Memory B cell (primary cell): Measurements from ENCODE around the gene HECTD3.
A peak's percentile ranks its signal among the peaks of the same experiment; 100 is the strongest.
"Not testable (repeated sequence)": the region's sequence is repeated elsewhere in the genome, so short reads cannot be mapped to it uniquely, and the experiment has no call there.

Experiments
- ATAC-seq: fragments of 150-1000 bp; cut with Tn5 transposase; 2 replicates; pipeline ENCODE4 v1.10.0; 2021; ENCODE audit warnings: low read depth, mild to moderate bottlenecking, moderate library complexity
- DNase-seq, 2 donors: peaks; one replicate each; pipeline ENCODE4 v3.0.0; 2022; ENCODE audit warnings: low spot score in 2 of 2
- H3K27ac Mint-ChIP-seq: one replicate; pipeline ENCODE4 v1.8.0; 2022; ENCODE audit warnings: mild to moderate bottlenecking, moderate library complexity, mixed read lengths
- H3K27me3 Mint-ChIP-seq: one replicate; pipeline ENCODE4 v1.8.0; 2022; ENCODE audit warnings: mixed read lengths
- H3K36me3 Mint-ChIP-seq: one replicate; pipeline ENCODE4 v1.8.0; 2022; ENCODE audit warnings: mild to moderate bottlenecking, mixed read lengths
- H3K4me1 Mint-ChIP-seq: one replicate; pipeline ENCODE4 v1.8.0; 2022; ENCODE audit warnings: mixed read lengths
- H3K4me3 Mint-ChIP-seq: one replicate; pipeline ENCODE4 v1.8.0; 2022; ENCODE audit warnings: mild to moderate bottlenecking, moderate library complexity, mixed read lengths
- H3K9me3 Mint-ChIP-seq: one replicate; pipeline ENCODE4 v1.8.0; 2022; ENCODE audit warnings: mixed read lengths

Gene HECTD3

DNA sequence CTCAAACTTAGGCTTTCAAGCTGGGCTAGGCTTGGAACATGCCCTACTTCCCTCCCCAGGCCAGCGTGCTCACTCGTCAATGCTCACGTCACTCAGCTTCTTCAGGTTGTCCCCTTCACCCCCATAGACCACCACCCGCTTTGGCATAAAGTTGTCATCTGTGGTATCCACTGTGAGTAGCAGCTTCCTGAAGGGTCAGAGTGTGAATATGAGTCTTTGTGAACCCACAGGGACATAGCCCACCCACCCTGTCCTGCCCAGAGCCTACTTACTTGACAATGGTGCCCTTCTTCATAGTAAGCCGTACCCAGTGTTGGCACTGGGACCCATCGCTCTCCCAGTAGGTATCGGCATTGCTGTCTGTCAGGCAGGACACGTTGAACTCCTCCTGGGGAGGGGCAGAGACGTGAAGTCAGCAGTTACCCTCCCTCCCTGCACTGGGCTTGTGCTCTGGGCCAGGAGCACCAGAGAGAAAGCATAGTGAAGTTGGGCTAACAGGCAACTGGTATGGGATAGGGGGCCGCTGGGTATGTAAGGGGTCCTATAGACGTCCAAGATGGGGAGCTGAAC lies 1.7 kb downstream of the HECTD3 start:
- no peak for DNase-seq

DNA sequence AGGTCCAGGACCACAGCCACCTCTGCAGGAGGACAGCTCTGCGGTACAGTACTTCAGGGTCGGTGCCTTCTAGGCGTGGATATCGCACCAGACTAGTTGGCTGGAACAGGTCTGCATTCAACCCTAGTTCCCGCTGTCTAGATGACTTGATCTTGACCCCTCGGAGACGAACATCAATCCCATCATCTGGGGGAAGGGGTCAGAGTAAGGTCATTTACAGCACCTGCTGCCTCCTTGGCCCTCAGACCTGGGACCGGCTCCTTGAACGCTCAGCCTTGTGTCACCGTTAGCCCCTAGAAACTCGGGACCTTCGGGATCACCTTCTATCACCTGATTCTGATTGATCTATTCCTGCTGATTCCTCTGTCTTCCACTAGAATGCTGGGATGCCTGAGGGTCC lies 2.6 kb downstream of the HECTD3 start:
- Mint-ChIP-seq H3K36me3 (peaks cover 27% of the 10 kb centered on the region), H3K4me1 (peaks cover 25% of the 10 kb centered on the region)
- no peak for DNase-seq

More for the DNA sequence above, 1.7 kb downstream of the HECTD3 start:
- no peak overlapping the region for H3K27ac Mint-ChIP-seq
- H3K36me3 Mint-ChIP-seq = peaks cover 23% of the 10 kb centered on the region
- H3K4me1 Mint-ChIP-seq = peaks cover 31% of the 10 kb centered on the region
- no peaks in the 10 kb centered on the region for H3K9me3 Mint-ChIP-seq
- H3K27me3 Mint-ChIP-seq = no peaks in the 10 kb centered on the region
- H3K4me3 Mint-ChIP-seq = peak overlapping the region; percentile 88
- ATAC-seq = no peak

DNA sequence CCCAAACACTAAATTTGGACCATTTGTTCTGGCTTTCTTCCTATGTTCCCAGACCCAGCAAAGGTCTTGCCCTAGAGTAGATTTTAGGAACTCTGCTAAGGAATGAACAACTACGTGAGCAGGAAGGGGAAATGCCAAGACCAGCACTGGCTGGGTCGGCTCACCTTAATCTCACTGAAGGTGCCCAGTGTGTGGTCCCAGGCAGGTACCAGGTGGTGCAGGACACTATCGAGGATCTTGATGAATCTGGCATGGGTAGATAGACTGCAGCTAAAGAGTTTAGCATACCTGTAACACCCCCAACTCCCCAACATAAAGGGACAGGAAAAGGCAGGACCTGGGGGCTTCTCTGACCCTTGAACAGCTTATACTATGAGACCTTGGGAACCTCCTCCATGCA lies 3.0 kb downstream of the HECTD3 start:
- Mint-ChIP-seq H3K27ac (no peak overlapping the region), H3K4me1 (peaks cover 24% of the 10 kb centered on the region), H3K27me3 (no peaks in the 10 kb centered on the region), H3K4me3 (no peak overlapping the region), H3K36me3 (peaks cover 29% of the 10 kb centered on the region), H3K9me3 (no peaks in the 10 kb centered on the region)
- DNase-seq (no peak), ATAC-seq (no peak)

More for the DNA sequence above, 2.6 kb downstream of the HECTD3 start:
- ATAC-seq = no peak
- Mint-ChIP-seq H3K9me3 (no peaks in the 10 kb centered on the region), H3K27me3 (no peaks in the 10 kb centered on the region), H3K27ac (no peak overlapping the region), H3K4me3 (no peak overlapping the region)

DNA sequence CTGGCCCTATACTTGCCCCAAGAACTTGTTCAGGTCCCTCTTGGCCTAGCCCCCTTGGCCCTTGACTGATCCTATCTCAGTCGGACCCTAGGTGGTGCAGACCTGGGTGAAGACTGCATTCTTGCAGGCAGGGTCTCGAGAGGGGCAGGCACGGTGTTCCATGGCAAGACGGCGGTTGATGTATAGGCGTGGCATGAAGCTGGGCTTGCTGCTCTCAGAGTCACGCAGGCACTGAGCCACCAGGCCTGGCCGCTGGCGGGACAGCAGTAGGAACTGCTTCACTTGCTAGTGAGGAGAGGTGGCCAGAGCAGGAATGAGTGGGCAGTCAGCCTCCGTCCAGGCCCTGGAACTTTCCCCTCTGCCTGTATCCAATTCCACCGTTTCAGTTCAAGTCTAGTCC lies 3.8 kb downstream of the HECTD3 start:
- DNase-seq = no peak
- ATAC-seq = no peak
- H3K27ac Mint-ChIP-seq = no peak overlapping the region
- no peaks in the 10 kb centered on the region for H3K27me3 Mint-ChIP-seq
- peaks cover 26% of the 10 kb centered on the region for H3K4me1 Mint-ChIP-seq
- H3K9me3 Mint-ChIP-seq = no peaks in the 10 kb centered on the region
- H3K36me3 Mint-ChIP-seq = peaks cover 36% of the 10 kb centered on the region
- no peak overlapping the region for H3K4me3 Mint-ChIP-seq

DNA sequence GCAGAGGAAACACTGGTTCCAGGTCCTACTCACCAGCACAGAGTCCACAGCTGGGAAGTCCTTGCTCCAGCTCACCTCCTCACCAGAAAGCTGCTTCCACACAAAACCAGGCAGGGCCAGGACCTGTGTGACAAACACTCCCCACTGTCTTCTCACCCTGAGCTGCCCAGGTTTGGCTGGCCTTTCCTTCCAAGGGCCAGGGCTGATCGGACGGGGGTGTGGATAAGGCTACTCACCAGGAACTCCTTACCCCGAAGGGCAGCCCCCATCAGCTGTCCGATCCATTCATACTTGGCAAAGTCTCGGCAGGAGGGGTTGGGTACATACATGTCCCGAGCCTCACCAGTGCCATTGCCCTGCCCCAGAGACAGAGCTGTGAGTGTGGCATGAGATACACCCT lies 5.4 kb downstream of the HECTD3 start:
- Mint-ChIP-seq H3K27me3 (no peaks in the 10 kb centered on the region), H3K9me3 (no peaks in the 10 kb centered on the region), H3K4me1 (peaks cover 19% of the 10 kb centered on the region), H3K27ac (no peak overlapping the region), H3K36me3 (peaks cover 39% of the 10 kb centered on the region), H3K4me3 (no peak overlapping the region)
- DNase-seq = no peak
- ATAC-seq = no peak

DNA sequence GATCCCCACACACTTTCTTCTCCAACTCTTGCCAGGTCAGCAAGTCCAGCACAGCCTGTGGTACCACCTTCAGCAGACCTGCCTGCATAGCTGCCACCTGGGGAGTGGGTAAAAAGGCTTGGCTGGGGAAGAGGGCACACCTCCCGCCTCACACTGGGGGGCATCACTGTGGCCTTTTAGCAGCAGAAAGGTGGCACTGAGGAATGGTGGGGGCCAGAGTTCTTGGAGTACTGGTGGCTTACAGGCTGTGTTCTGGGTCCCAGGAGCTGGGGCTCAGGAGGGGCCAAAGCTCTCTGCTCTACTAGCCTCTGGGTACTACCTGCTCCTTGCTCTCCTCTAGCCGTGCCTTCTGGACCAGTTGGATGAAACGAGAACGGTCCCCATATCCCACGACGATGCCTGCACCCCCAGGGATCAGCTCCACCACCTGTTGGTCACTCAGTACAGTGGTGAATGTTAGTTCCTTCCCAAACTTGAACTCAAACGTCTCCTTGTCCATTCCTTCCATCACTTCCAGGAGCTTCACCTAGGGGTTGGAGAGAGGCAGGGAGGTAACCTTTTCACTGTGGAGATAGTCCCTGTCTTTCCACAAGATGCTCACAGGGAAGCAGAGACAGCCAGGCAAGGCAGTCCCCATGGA lies 6.7 kb downstream of the HECTD3 start:
- H3K27ac Mint-ChIP-seq = peak overlapping the region; percentile 42
- peaks cover 39% of the 10 kb centered on the region for H3K36me3 Mint-ChIP-seq
- H3K4me3 Mint-ChIP-seq = no peak overlapping the region
- H3K9me3 Mint-ChIP-seq = no peaks in the 10 kb centered on the region
- H3K27me3 Mint-ChIP-seq = no peaks in the 10 kb centered on the region
- H3K4me1 Mint-ChIP-seq = peaks cover 13% of the 10 kb centered on the region
- no peak for DNase-seq
- no peak for ATAC-seq

DNA sequence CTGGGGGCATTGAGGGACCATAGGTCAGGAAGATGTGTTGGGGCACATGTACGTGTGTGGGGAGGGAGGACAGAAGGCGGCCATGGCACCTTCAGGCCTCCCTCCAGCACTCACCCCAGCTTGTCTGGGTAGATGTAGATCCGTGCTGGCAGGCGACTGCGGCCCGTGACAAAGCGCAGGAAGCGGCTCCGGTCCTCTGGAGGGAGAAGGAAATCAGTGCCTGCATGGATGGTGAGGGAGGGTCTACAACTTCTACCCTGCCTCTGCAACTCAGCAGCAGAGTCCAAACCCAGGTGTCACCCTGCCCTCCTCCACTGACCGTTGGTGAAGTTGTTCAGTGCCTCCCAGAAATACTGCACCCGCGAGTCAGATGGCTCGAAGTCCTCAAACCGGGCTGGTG lies 7.4 kb downstream of the HECTD3 start:
- peaks cover 10% of the 10 kb centered on the region for H3K4me1 Mint-ChIP-seq
- peak overlapping the region; percentile 42 for H3K27ac Mint-ChIP-seq
- no peak for DNase-seq
- H3K36me3 Mint-ChIP-seq = peaks cover 33% of the 10 kb centered on the region
- no peaks in the 10 kb centered on the region for H3K27me3 Mint-ChIP-seq
- ATAC-seq = no peak
- no peak overlapping the region for H3K4me3 Mint-ChIP-seq
- H3K9me3 Mint-ChIP-seq = no peaks in the 10 kb centered on the region

DNA sequence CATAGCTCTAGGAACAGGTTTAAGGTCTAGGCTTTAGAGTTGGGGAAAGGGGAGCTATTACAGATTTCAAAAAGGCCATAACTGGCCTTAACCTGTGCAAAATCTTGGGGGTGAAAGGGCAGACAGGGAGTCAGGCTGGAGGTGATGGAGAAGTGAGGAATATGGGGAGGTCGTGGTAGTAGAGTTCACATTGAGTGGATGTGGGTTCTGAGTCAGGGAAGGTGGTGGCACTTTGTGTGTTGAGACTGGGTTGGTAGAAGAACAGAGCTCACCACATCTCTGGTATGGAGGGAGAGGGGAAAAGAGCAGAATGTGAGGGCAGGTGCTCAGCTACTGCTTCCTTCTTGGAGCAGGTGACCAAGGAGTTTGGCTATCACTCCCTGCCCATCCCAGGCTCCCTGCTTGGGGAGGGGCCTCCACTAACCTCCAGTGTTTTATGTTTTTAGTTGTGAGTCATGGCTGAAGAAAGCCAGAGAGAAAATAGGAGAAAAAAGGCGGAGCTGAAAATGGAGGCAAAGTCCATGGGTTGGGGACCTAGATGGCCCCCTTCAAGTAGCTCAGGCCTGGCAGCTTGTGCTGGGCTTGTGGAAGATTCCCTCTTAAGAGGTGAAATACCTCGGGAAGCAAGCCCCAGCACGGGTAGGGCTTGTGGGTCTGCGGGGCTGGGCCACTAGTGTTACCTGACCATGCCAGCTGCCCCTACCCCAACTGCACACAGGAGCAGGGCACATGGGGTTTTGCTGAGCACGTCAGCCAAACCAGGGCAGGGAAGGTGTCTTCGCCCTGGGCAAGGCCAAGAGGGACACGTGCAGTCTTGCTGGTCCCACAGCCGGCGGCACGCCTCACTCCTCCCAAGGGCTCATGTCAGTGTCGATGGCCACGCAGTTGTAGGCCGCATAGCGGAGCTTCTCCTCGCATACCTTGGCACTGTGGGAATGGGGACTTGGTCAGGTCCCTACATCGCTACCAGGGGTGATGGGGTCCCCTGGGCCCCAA lies 8.2 kb downstream of the HECTD3 start:
- H3K9me3 Mint-ChIP-seq = no peaks in the 10 kb centered on the region
- no peak overlapping the region for H3K27ac Mint-ChIP-seq
- no peaks in the 10 kb centered on the region for H3K27me3 Mint-ChIP-seq
- peaks cover 10% of the 10 kb centered on the region for H3K4me1 Mint-ChIP-seq
- peaks cover 32% of the 10 kb centered on the region for H3K36me3 Mint-ChIP-seq
- H3K4me3 Mint-ChIP-seq = no peak overlapping the region
- no peak for ATAC-seq
- no peak for DNase-seq

DNA sequence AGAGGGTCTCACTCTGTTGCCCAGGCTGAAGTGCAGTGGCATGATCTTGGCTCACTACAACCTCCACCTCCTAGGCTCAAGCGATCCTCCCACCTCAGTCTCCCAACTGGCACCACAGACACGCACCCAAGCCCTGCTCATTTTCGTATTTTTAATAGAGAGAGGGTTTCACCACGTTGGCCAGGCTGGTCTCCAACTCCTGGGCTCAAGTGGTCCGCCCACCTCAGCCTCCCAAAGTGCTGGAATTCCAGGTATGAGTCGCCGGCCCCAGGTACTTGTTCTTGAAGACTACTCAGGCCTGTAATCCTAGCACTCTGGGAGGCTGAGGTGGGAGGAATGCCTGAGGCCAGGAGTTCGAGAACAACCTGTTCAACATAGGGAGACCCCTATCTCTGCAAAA lies 9.5 kb downstream of the HECTD3 start:
- DNase-seq, H3K4me3 Mint-ChIP-seq, H3K4me1 Mint-ChIP-seq, H3K27ac Mint-ChIP-seq, H3K27me3 Mint-ChIP-seq, ATAC-seq, H3K9me3 Mint-ChIP-seq: not testable (repeated sequence)
- peaks cover 27% of the 10 kb centered on the region for H3K36me3 Mint-ChIP-seq

DNA sequence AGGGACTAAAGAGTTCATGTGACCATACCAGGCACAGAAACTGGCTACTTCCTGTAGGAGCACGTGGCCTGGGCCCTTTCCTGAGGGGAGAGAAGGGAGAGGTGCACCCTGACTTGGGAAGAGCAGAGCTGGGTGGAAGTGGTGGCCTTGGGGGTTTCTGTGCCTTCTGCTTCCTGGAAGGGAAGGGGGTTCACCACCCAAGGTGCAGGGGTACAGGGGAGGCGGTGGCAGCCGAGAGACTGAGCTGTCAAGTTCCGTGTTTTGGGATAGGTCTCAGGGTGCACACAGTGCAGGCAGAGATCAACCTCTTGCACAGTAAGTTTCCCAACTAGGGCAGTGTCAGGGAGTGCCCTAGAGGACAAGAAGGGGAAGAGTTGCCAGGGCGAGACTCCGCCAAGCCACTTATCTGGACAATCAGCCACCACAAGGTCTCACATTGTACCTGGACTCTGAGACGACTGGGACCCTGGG lies 10.1 kb downstream of the HECTD3 start:
- no peaks in the 10 kb centered on the region for H3K9me3 Mint-ChIP-seq

DNA sequence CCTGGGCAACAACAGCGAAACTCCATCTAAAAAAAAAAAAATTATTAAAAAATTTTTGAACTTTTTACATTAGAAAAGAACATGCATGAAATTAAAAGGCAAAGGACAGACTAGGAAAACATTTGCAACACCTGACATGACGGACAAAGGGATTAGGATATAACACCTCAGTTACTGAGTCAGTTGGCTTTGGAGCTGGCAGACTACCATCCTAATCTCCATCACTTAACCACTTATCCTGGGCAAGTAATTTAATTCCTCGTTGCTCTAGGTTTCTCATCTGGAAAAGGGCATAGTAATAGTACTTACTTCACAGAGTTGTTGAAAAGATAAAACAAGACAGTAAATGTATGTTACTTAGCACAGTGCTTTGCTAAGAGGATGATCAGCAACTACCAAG lies 11.9 kb downstream of the HECTD3 start:
- H3K27me3 Mint-ChIP-seq = no peaks in the 10 kb centered on the region
- no peak overlapping the region for H3K27ac Mint-ChIP-seq
- no peaks in the 10 kb centered on the region for H3K9me3 Mint-ChIP-seq
- H3K4me3 Mint-ChIP-seq = no peak overlapping the region
- no peak for ATAC-seq
- no peak for DNase-seq
- peaks cover 10% of the 10 kb centered on the region for H3K4me1 Mint-ChIP-seq
- H3K36me3 Mint-ChIP-seq = peaks cover 15% of the 10 kb centered on the region

More for the DNA sequence above, 10.1 kb downstream of the HECTD3 start:
- DNase-seq (no peak), ATAC-seq (no peak)
- H3K4me3 Mint-ChIP-seq = no peak overlapping the region
- H3K4me1 Mint-ChIP-seq = peaks cover 10% of the 10 kb centered on the region
- no peaks in the 10 kb centered on the region for H3K27me3 Mint-ChIP-seq
- H3K27ac Mint-ChIP-seq = peak overlapping the region; percentile 32
- peaks cover 27% of the 10 kb centered on the region for H3K36me3 Mint-ChIP-seq

DNA sequence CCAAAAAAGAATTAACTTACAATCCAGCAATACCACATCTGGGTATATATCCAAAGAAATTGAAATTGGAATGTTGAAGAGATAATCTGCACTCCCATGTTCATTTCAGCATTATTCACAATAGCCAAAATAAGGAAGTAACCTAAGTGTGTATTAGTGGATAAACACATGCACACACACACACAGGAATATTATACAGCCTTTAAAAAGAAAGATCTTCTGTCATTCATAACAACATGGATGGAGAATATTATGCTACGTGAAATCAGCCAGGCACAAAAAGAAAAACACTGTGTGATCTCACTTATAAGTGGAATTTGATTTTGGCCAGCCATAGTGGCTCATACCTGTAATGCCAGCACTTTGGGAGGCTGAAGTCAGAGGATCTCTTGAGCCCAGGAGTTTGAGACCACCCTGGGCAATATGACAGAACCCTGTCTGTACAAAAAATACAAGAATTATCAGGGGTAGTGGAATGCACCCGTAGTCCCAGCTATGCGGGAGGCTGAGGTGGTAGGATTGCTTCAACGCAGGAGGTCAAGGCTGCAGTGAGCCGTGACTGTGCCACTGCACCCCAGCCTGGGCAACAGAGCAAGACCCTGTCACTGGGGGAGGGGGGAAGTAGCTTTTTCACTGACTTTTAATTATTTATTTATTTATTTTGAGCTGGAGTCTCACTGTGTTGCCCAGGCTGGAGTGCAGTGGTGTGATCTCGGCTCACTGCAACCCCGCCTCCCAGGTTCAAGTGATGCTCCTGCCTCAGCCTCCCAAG lies 15.5 kb downstream of the HECTD3 start:
- ATAC-seq = no peak
- Mint-ChIP-seq H3K4me3 (no peak overlapping the region), H3K27ac (no peak overlapping the region), H3K27me3 (no peaks in the 10 kb centered on the region), H3K36me3 (no peaks in the 10 kb centered on the region), H3K4me1 (peaks cover 3% of the 10 kb centered on the region), H3K9me3 (no peaks in the 10 kb centered on the region)
- no peak for DNase-seq

DNA sequence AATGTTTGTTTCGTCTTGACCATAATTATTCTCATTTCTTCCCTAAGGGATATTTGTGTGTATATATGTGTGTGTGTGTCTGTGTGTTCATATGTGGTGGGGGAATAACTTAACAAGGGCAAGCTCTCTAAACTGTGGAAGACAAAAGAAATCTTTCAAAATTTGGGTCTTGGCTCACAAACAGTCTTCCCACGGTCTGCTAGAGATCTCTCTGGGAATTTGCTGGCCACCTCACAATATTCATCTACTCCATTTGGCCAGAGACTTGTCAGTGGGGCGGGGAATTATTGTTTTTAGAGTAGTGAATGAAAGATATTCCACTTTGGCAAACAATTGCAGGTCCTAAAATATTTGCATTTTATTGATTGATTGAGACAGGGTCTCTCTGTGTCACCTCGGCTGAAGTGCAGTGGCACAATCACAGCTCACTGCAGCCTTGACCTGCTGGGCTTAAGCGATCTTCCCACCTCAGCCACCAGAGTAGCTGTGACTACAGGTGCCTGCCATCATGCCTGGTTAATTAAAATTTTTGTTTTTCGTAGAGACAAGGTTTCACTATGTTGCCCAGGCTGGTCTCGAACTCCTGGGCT lies 16.7 kb downstream of the HECTD3 start:
- Mint-ChIP-seq H3K36me3 (no peaks in the 10 kb centered on the region), H3K27me3 (no peaks in the 10 kb centered on the region), H3K4me1 (no peaks in the 10 kb centered on the region), H3K4me3 (no peak overlapping the region), H3K27ac (no peak overlapping the region), H3K9me3 (no peaks in the 10 kb centered on the region)
- ATAC-seq (no peak), DNase-seq (no peak)
